LNCaP clone FGC (cell line): ENCODE results near the gene TXNRD3.

Experiments
- DNase-seq: peaks from one replicate; pipeline ENCODE4 v3.0.0-alpha.2; 2011; ENCODE audit warnings: low read depth
- H3K4me3 ChIP-seq: 2 replicates; pipeline ENCODE4 v1.5.1; 2011; ENCODE audit warnings: mild to moderate bottlenecking, low read depth, low read length, control low read depth
- CTCF ChIP-seq: IDR thresholded peaks from 2 replicates; pipeline ENCODE4 v1.5.1; 2012; ENCODE audit warnings: mild to moderate bottlenecking; ENCODE audit not compliant: control insufficient read depth, insufficient read depth; ENCODE audit errors: extremely low read depth

Gene TXNRD3

GRCh38 chr3:126679831-126680666, 25.1 kb upstream of the TXNRD3 start:
- no peak for TF ChIP-seq CTCF
- no peak for DNase-seq
- H3K4me3 ChIP-seq, result no peak overlapping the region

GRCh38 chr3:126679318-126679751, 24.4 kb upstream of the TXNRD3 start:
- no peak for DNase-seq
- TF ChIP-seq CTCF, result peak; percentile 95
- H3K4me3 ChIP-seq, result no peak overlapping the region

GRCh38 chr3:126678693-126679317, 23.9 kb upstream of the TXNRD3 start:
- no peak for TF ChIP-seq CTCF
- no peak for DNase-seq
- no peak overlapping the region for H3K4me3 ChIP-seq

GRCh38 chr3:126677862-126678503, 23.1 kb upstream of the TXNRD3 start:
- TF ChIP-seq CTCF, result no peak
- H3K4me3 ChIP-seq, result no peak overlapping the region
- no peak for DNase-seq

GRCh38 chr3:126676919-126677705, 22.2 kb upstream of the TXNRD3 start:
- no peak overlapping the region for H3K4me3 ChIP-seq
- TF ChIP-seq CTCF, result no peak
- DNase-seq, result no peak

GRCh38 chr3:126672741-126673140, 17.8 kb upstream of the TXNRD3 start:
- H3K4me3 ChIP-seq, result no peak overlapping the region
- no peak for TF ChIP-seq CTCF
- no peak for DNase-seq
